MM.1S (cell line): ENCODE data around the gene F11R.

Experiments used
- DNase-seq: peaks from one replicate; pipeline ENCODE4 v3.0.0-alpha.2; 2015
- H2AFZ ChIP-seq: fragments of 300-600 bp; sonication (generic); 2 replicates; pipeline ENCODE4 v1.6.0; 2016; ENCODE audit warnings: antibody characterized with exemption, low read length
- H3F3A ChIP-seq: fragments of 300-600 bp; sonication (generic); 2 replicates; pipeline ENCODE4 v1.6.1; 2016; ENCODE audit warnings: mild to moderate bottlenecking, antibody characterized with exemption, low read length, moderate library complexity, mixed read lengths; ENCODE audit not compliant: insufficient read depth
- H3K27ac ChIP-seq: fragments of 300-600 bp; sonication (generic); 2 replicates; pipeline ENCODE4 v1.5.1; 2016; ENCODE audit warnings: mild to moderate bottlenecking, low read length
- H3K27me3 ChIP-seq: fragments of 300-600 bp; sonication (generic); replicated peaks from 2 replicates; pipeline ENCODE4 v1.6.0; 2016; ENCODE audit warnings: low read length; ENCODE audit not compliant: insufficient read depth
- H3K36me3 ChIP-seq: fragments of 300-600 bp; sonication (generic); replicated peaks from 2 replicates; pipeline ENCODE4 v1.6.1; 2016; ENCODE audit warnings: mild to moderate bottlenecking, low read length, mixed read lengths; ENCODE audit not compliant: insufficient read depth
- H3K4me1 ChIP-seq: fragments of 300-600 bp; sonication (generic); 2 replicates; pipeline ENCODE4 v1.6.1; 2016; ENCODE audit warnings: low read length, mixed read lengths
- H3K4me2 ChIP-seq: fragments of 300-600 bp; sonication (generic); 2 replicates; pipeline ENCODE4 v1.6.0; 2016; ENCODE audit warnings: low read depth, low read length
- H3K4me3 ChIP-seq: fragments of 300-600 bp; sonication (generic); 2 replicates; pipeline ENCODE4 v1.5.1; 2016; ENCODE audit warnings: low read length, mixed read lengths
- H3K79me2 ChIP-seq: fragments of 300-600 bp; sonication (generic); 2 replicates; pipeline ENCODE4 v1.6.1; 2016; ENCODE audit warnings: mixed run types, low read length, mixed read lengths
- H3K9ac ChIP-seq: fragments of 300-600 bp; sonication (generic); 2 replicates; pipeline ENCODE4 v1.6.1; 2016; ENCODE audit warnings: low read length, mixed read lengths
- H3K9me2 ChIP-seq: fragments of 300-600 bp; sonication (generic); replicated peaks from 2 replicates; pipeline ENCODE4 v1.6.1; 2016; ENCODE audit warnings: mild to moderate bottlenecking, low read length, mixed read lengths; ENCODE audit not compliant: insufficient read depth
- H3K9me3 ChIP-seq: fragments of 300-600 bp; sonication (generic); replicated peaks from 2 replicates; pipeline ENCODE4 v1.6.1; 2016; ENCODE audit warnings: mild to moderate bottlenecking, low read length, mixed read lengths; ENCODE audit not compliant: insufficient read depth
- H4K20me1 ChIP-seq: fragments of 300-600 bp; sonication (generic); 2 replicates; pipeline ENCODE4 v1.6.1; 2016; ENCODE audit warnings: mild to moderate bottlenecking, low read length, moderate library complexity, mixed read lengths; ENCODE audit not compliant: insufficient read depth
- EZH2 ChIP-seq: fragments of 300-600 bp; sonication (generic); optimal IDR thresholded peaks from 2 replicates; pipeline ENCODE3; 2017; ENCODE audit warnings: low read depth, mild to moderate bottlenecking, antibody characterized with exemption, low read length, mixed read lengths
- EZH2phosphoT487 ChIP-seq: fragments of 300-600 bp; sonication (generic); IDR thresholded peaks from 2 replicates; pipeline ENCODE4 v1.6.1; 2018; ENCODE audit warnings: antibody characterized with exemption, low read length
- TF ChIP-seq, protein P1 (sequence below): fragments of 300-600 bp; sonication (generic); IDR thresholded peaks from 2 replicates; pipeline ENCODE4 v1.5.1; 2016; ENCODE audit warnings: antibody characterized with exemption, low read length, mixed read lengths

The F11R gene

DNA sequence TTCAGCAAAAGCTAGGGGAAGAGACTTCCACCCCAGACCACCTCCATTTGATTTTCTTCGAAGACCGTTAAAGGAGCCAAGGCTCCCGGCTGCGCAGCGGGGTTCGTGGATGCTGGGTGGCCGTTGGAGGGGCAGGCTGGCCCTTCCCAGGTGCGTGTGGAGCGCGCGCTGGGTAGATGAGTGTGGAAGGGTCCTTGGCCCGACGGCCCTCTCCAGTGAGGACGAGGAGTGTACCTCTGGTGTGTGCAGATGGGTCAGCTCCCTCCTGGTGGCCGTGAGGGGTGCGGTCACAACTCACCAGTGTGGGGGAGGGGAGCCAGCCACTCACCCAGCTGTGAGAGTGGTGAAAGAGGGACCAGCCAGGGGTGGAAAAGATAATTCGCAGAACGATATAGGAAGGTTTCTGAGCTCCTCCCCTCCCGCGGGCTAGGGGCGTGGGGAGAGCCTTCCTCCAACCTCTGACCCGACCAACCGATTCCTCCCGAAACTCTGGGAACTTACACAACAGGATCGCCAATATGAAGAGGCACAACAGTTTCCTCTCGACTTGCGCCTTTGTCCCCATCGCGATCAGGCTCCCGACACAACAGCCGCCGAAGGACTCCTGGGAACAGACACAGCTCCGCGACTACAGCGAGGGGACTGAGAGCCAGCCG lies at the start of gene F11R:
Gene F11R, minus strand, starts transcription at position 644 of the 656 bp plus-strand sequence. Its CDS starts 79 bp downstream, at position 565.
- H3K4me1 ChIP-seq: peaks cover 16% of the 10 kb centered on the region
- no peaks in the 10 kb centered on the region for H3K27me3 ChIP-seq
- TF ChIP-seq EZH2phosphoT487: no peak
- no peak for TF ChIP-seq EZH2
- TF ChIP-seq, protein P1, sequence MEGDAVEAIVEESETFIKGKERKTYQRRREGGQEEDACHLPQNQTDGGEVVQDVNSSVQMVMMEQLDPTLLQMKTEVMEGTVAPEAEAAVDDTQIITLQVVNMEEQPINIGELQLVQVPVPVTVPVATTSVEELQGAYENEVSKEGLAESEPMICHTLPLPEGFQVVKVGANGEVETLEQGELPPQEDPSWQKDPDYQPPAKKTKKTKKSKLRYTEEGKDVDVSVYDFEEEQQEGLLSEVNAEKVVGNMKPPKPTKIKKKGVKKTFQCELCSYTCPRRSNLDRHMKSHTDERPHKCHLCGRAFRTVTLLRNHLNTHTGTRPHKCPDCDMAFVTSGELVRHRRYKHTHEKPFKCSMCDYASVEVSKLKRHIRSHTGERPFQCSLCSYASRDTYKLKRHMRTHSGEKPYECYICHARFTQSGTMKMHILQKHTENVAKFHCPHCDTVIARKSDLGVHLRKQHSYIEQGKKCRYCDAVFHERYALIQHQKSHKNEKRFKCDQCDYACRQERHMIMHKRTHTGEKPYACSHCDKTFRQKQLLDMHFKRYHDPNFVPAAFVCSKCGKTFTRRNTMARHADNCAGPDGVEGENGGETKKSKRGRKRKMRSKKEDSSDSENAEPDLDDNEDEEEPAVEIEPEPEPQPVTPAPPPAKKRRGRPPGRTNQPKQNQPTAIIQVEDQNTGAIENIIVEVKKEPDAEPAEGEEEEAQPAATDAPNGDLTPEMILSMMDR: peak; percentile 41
- H3K9me3 ChIP-seq: no peaks in the 10 kb centered on the region
- peak; percentile 71 for DNase-seq
- H3F3A ChIP-seq: peaks cover 10% of the 10 kb centered on the region
- peak within 1 kb of the TSS; percentile 81 for H3K27ac ChIP-seq
- peaks cover 44% of the 10 kb centered on the region for H3K79me2 ChIP-seq
- H4K20me1 ChIP-seq: no peaks in the 10 kb centered on the region
- H3K36me3 ChIP-seq: no peaks in the 10 kb centered on the region
- peak within 1 kb of the TSS; percentile 81 for H3K4me3 ChIP-seq
- no peaks in the 10 kb centered on the region for H3K9me2 ChIP-seq
- peak within 1 kb of the TSS; percentile 80 for H2AFZ ChIP-seq
- H3K9ac ChIP-seq: peak within 1 kb of the TSS; percentile 83
- peak within 1 kb of the TSS; percentile 78 for H3K4me2 ChIP-seq

- no peaks in the 10 kb centered on the region for H3K36me3 ChIP-seq
- peaks cover 37% of the 10 kb centered on the region for H3K4me1 ChIP-seq
- H3F3A ChIP-seq: peaks cover 30% of the 10 kb centered on the region
- peak within 1 kb of the TSS; percentile 90 for H3K4me2 ChIP-seq
- H3K9me3 ChIP-seq: no peaks in the 10 kb centered on the region
- peak within 1 kb of the TSS; percentile 94 for H3K4me3 ChIP-seq
- H2AFZ ChIP-seq: peak within 1 kb of the TSS; percentile 66
- no peaks in the 10 kb centered on the region for H4K20me1 ChIP-seq
- H3K27me3 ChIP-seq: no peaks in the 10 kb centered on the region
- peaks cover 47% of the 10 kb centered on the region for H3K79me2 ChIP-seq
- peak within 1 kb of the TSS; percentile 97 for H3K9ac ChIP-seq
- H3K9me2 ChIP-seq: no peaks in the 10 kb centered on the region
- peak within 1 kb of the TSS; percentile 94 for H3K27ac ChIP-seq
- peak; percentile 99 for DNase-seq
- TF ChIP-seq EZH2: no peak
- TF ChIP-seq, protein P1: no peak
- no peak for TF ChIP-seq EZH2phosphoT487
Measured at GRCh38 chr1:161069731-161070270, 48.8 kb upstream of the F11R start, which contains the start of gene ARHGAP30. ARHGAP30 (minus strand) TSS chr1:161069891; CDS start chr1:161069624, 267 bp downstream.

DNA sequence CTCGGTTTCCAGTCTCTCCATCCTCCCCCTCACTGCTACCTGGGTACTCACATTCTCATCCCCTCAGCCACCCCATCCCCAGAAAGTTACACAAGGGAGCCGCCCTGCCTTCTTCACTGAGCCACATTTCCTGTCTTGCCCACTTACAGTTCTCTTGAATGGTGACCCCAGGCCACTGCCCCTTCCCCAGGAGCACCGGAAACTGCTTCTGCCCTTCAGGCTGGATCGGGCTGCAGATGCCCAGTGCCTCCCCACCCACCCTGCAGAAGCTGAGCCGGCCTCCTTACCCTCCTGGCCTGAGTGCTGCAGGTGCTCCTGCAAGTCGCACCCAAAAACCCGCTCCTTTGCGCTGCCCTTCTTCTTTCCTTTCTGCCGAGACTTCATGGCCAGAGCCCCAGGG lies 48.3 kb upstream of the F11R start:
- Histone ChIP-seq H3K36me3 (no peaks in the 10 kb centered on the region), H3F3A (peaks cover 31% of the 10 kb centered on the region), H4K20me1 (no peaks in the 10 kb centered on the region), H3K27me3 (no peaks in the 10 kb centered on the region), H3K79me2 (peaks cover 53% of the 10 kb centered on the region), H3K9ac (peak overlapping the region; percentile 97), H3K4me1 (peaks cover 42% of the 10 kb centered on the region), H3K4me2 (peak overlapping the region; percentile 90), H3K9me3 (no peaks in the 10 kb centered on the region), H3K4me3 (peak overlapping the region; percentile 94), H3K27ac (peak overlapping the region; percentile 94), H3K9me2 (no peaks in the 10 kb centered on the region), H2AFZ (peak overlapping the region; percentile 36; the same call in 1 of the 2 replicates)
- no peak for TF ChIP-seq EZH2phosphoT487
- DNase-seq: no peak
